Kidney (tissue), 14 donors: ENCODE measurements around the gene MYH9. TPM values are rescaled to one million over a fixed set of nuclear protein-coding genes. Genes with fewer than 3 reads are reported as not detected.
A peak's percentile ranks its signal among the peaks of the same experiment; 100 is the strongest.

ENCODE experiments used
- DNase-seq, 5 donors: peaks; one replicate each; pipeline ENCODE4 v3.0.0-alpha.2; 2013 to 2020
- FAIRE-seq: peaks from 2 replicates; lab custom pipeline; 2012; peaks lifted over from hg19 to GRCh38; lab: Jason Lieb, UNC
- H3K27ac ChIP-seq, 2 donors: one replicate each; pipeline ENCODE4 v1.7.0; 2013; ENCODE audit warnings: low read depth in 2 of 2, low read length in 2 of 2, inconsistent platforms in 1 of 2
- H3K27me3 ChIP-seq: one replicate; pipeline ENCODE4 v1.7.1; 2013; ENCODE audit warnings: low read length, inconsistent platforms; ENCODE audit not compliant: control insufficient read depth, insufficient read depth
- H3K36me3 ChIP-seq, 3 donors: one replicate each; pipeline versions ENCODE4 v1.7.0 to v1.7.1; 2013; ENCODE audit warnings: low read length in 3 of 3, control low read depth in 1 of 3, inconsistent platforms in 1 of 3; ENCODE audit not compliant: insufficient read depth in 3 of 3, control insufficient read depth in 2 of 3
- H3K4me1 ChIP-seq, 3 donors: one replicate each; pipeline versions ENCODE4 v1.7.0 to v1.7.1; 2013; ENCODE audit warnings: low read length in 3 of 3, inconsistent platforms in 1 of 3, low read depth in 1 of 3; ENCODE audit not compliant: control insufficient read depth in 2 of 3, insufficient read depth in 2 of 3
- H3K4me3 ChIP-seq, 3 donors: one replicate each; pipeline versions ENCODE4 v1.7.0 to v1.8.1; 2013; ENCODE audit warnings: low read length in 3 of 3, control low read depth in 1 of 3, inconsistent platforms in 1 of 3
- H3K9ac ChIP-seq, 3 donors: one replicate each; pipeline versions ENCODE4 v1.7.0 to v1.7.1; 2013; ENCODE audit warnings: low read length in 3 of 3, control low read depth in 1 of 3, inconsistent platforms in 1 of 3
- H3K9me3 ChIP-seq, 3 donors: one replicate each; pipeline versions ENCODE4 v1.7.0 to v1.7.1; 2013; ENCODE audit warnings: low read length in 3 of 3, control low read depth in 1 of 3, inconsistent platforms in 1 of 3; ENCODE audit not compliant: control insufficient read depth in 2 of 3, insufficient read depth in 1 of 3
- intact Hi-C: fragments of 100-400 bp; cut with DNase I; formaldehyde crosslinking; loops from one replicate; pipeline ENCODE4 v1.11.1; 2022
- polyA plus RNA-seq: library from polyadenylated mRNA; stranded (reverse); fragments of 350-450 nt; fragmentation: Illumina TruSeq; extraction: RNeasy Lipid Tissue Mini Kit (QIAGEN cat#74804); gene quantifications from one replicate; pipeline ENCODE4 v1.2.3, GENCODE V29; 2014; ENCODE audit warnings: low read depth, low replicate concordance; ENCODE audit not compliant: insufficient read depth
- total RNA-seq: library from RNA; stranded (reverse); fragmentation: NEBNext Ultra II Directional; extraction: Animal tissue kit (Norgen Biotek cat#: 25700); gene quantifications from one replicate; pipeline ENCODE4 v1.2.1, GENCODE V29; 2021
- TF ChIP-seq, protein P1 (sequence below): IDR thresholded peaks from 3 replicates; pipeline ENCODE4 v1.5.1; 2012; ENCODE audit warnings: mild to moderate bottlenecking, moderate library complexity, borderline replicate concordance; ENCODE audit not compliant: insufficient read depth; ENCODE audit errors: extremely low read depth
- donor health status: control.
- donor health status: control.
- donor health status: control.
- donor health status: control.
- donor health status: control.
- donor health status: DM: yes; HTN: yes; CAD: no.
- donor health status: Normal renal cell carcinoma (clear cell type).

MYH9 gene
- total and polyA plus RNA-seq, 2 donors from 2014 or later = 85.2 to 655 TPM

DNA sequence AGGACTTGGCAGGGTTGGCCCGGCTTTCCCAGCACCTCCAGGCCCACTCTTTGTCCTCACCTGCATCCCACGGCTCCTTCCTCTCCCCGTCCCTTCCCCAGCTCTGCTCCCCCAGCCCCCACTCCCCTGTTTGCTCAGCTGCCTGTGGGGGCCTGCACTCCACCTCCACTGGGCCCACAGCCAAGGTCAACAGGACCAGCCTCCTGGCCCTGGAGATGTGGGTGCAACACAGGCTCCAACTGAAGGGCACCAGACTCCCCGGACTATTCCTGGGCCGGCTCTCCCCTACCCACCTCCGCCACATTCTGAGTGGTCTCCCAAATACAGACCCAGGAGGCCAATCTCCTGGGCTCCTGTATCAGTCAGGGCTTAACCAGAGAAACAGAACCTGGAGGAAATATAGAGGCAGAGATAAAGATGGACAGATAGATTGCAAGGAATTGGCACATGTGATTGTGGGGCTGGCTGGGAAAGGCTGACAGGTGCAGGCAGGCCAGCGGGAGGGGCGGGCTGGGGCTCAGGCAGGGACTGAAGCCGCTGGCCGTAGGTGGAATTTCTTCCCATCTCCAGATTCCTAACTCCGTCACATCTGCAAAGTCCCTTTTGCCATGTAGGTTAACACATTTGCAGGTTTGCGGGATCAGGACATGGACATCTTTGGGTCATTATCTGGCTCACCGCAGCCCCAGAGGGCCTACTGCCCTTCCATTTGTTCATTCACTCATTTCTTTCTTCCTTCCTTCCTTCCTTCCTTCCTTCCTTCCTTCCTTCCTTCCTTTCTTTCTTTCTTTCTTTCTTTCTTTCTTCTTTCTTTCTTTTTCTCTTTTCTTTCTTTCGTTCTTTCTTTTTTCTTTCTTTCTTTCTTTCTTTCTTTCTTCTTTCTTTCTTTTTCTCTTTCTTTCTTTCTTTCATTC is 45.8 kb upstream of the MYH9 start:
- intact Hi-C loops = no loop called here
- no peaks in the 10 kb centered on the region for H3K9me3 ChIP-seq
- peaks cover 0 to 13% (median 4%) of the 10 kb centered on the region in 3 donors for H3K4me1 ChIP-seq
- FAIRE-seq (no peak), DNase-seq (no peak)
- no peaks in the 10 kb centered on the region for H3K27me3 ChIP-seq
- H3K36me3 ChIP-seq = no peaks in the 10 kb centered on the region
- TF ChIP-seq, protein P1, sequence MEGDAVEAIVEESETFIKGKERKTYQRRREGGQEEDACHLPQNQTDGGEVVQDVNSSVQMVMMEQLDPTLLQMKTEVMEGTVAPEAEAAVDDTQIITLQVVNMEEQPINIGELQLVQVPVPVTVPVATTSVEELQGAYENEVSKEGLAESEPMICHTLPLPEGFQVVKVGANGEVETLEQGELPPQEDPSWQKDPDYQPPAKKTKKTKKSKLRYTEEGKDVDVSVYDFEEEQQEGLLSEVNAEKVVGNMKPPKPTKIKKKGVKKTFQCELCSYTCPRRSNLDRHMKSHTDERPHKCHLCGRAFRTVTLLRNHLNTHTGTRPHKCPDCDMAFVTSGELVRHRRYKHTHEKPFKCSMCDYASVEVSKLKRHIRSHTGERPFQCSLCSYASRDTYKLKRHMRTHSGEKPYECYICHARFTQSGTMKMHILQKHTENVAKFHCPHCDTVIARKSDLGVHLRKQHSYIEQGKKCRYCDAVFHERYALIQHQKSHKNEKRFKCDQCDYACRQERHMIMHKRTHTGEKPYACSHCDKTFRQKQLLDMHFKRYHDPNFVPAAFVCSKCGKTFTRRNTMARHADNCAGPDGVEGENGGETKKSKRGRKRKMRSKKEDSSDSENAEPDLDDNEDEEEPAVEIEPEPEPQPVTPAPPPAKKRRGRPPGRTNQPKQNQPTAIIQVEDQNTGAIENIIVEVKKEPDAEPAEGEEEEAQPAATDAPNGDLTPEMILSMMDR = no peak
- no peak overlapping the region for H3K9ac ChIP-seq
- peak overlapping the region in 1 of 2 donors; percentile 48 for H3K27ac ChIP-seq
- H3K4me3 ChIP-seq = no peak overlapping the region

DNA sequence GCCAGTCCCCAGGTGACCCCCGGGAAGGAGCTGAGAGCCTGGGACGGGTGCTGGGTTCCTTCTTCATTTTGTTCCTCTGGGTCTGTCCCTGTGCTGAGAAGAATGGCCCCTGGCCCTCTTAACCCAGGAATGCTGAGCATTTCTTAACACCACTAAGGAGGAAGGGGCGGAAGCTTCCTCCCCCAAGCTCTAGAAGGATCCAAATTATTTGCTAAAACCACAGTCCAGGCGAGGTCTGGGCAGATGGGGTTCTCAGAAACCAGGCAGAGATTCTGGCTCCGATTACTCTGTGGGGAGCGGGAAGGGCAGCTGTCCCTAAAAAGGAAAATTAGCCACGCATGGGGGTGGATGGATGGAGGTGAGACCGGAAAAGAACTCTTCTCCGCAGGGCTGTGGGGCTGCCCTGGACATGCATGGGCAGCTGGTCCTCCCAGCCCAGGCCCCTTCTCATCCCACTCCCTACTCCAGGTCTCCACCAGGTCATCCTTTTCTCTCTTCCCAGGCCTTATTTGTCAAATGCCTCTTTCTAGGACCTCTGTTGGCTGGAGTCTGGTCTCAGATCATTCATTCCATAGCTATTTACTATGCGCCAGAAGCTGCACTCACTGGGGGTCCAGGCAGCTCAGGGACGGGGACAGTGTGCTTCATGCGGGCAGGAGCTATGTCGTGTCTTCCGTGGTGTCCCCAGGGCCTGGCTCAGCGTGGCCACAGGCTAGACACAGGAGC is 45.0 kb upstream of the MYH9 start:
- Histone ChIP-seq H3K27me3 (no peaks in the 10 kb centered on the region), H3K9me3 (no peaks in the 10 kb centered on the region), H3K27ac (peak overlapping the region in 1 of 2 donors; percentile 48), H3K4me3 (no peak overlapping the region), H3K4me1 (peaks cover 0 to 13% (median 4%) of the 10 kb centered on the region in 3 donors), H3K9ac (no peak overlapping the region), H3K36me3 (no peaks in the 10 kb centered on the region)
- TF ChIP-seq, protein P1 = no peak
- DNase-seq = peak in 1 of 5 donors; percentile 63
- FAIRE-seq = no peak
- intact Hi-C loops = no loop called here

DNA sequence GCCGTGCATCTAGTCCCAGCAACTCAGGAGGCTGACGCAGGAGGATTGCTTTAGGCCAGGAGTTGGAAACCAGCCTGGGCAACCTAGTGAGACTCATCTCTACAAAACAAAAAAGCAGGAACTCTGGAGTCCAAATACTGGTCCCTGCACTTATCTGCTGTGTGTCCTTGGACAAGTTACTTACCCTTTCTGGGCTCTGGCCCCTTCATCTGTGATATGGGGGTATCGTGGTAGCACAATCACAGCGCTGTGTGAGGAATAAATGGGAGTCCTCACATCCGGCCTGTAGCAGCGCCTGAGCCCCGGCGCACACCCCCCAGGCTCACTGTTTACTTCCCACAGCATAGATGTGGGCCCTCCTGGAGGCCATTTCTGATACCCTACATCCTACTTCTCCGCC is 44.2 kb upstream of the MYH9 start:
- FAIRE-seq = no peak
- Histone ChIP-seq H3K27ac (peak overlapping the region in 1 of 2 donors; percentile 48), H3K4me1 (peaks cover 0 to 13% (median 4%) of the 10 kb centered on the region in 3 donors)

More for the DNA sequence above, 44.2 kb upstream of the MYH9 start:
- TF ChIP-seq, protein P1 = no peak
- Histone ChIP-seq H3K9ac (no peak overlapping the region), H3K36me3 (no peaks in the 10 kb centered on the region), H3K4me3 (no peak overlapping the region), H3K27me3 (no peaks in the 10 kb centered on the region), H3K9me3 (no peaks in the 10 kb centered on the region)
- no peak for DNase-seq
- intact Hi-C loops = no loop called here
